GM19455 (cell line): ENCODE measurements around the gene RCOR1.
A peak's percentile ranks its signal among the peaks of the same experiment; 100 is the strongest.
"Not testable (repeated sequence)": the region's sequence is repeated elsewhere in the genome, so short reads cannot be mapped to it uniquely, and the experiment has no call there.

Source experiments
- ATAC-seq: cut with Tn5 transposase; IDR thresholded peaks from one replicate; pipeline ENCODE4 v1.9.1; 2021; ENCODE audit not compliant: unreplicated experiment

RCOR1 gene

DNA sequence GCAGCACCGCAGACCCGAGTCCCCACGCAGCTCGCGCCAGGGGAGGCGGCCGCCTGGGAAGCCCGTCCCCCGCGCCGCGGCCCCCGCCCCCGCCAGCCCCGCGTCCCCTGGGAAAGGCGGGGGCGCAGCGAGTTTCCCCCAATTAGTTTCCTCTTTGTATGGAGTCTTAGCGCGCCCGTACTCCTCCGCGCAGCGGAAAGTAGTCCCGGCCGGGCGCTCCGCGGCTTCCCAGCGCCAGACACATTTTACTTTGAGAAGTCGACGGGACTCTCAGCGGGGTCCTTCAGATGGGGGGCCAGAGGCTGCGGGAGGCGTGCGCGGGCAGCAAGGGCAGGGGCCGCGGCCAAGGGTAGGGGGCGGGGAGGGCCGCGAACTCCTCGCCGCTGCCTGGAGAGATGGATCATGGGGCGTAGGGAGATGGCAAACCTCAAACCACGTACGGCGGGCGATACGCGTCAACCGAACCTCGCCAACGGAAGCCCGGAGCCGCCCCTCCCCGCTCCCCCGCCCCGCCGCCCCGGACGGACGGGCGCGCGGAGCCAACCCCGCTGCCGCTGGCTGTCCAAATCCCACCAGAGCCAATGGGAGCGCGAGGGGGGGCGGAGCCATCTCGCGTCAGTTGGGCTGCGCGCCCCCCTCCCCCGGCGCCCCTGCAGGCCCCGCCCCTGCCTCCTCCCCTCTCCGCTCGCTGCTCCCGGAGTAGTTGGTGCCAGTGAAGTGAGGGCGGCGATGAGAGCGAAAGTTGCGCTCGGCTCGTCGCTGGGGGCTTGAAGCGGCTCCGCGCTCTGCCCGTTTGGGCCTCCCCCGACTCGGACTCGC is at the start of gene RCOR1:
Gene RCOR1 (plus strand): TSS at position 706 of the 819 bp plus-strand sequence. CDS start 238 bp downstream, outside the sequence.
- peak; percentile 74 for ATAC-seq

DNA sequence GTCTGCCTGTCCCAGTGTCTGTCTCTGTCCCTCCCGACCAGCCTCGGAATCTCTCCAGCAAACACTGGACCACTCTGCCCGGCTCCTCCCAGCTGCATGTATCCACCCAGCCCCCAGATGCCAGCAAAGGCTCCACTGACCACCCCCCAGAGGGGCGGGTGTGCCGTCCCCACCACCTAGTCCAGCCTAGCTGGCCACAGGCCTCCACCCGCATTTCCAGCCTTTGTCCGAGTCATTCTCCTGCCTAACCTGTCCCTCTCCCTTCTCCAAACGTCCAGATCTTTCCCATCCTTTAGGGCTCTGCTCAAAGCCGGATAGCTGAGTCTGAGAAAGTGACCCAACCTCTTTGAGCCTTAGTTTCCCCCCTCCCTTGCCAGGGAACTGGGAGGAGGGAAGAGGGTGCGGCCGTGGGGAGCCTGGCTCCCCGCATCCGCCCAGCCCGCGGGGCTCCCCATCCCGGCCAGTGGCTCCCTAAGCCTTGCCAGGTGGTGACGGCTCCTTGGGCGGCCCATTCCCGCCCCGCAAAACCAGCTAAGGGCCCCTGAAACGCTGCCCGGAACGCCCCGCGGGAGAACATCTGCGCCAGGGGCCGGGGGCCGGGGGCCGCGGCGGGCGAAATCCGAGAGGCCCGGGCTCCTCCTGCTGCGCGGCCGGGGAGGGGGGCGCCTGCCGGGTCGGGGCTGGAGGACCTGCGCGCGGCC is 48.3 kb upstream of the RCOR1 start:
- ATAC-seq, result no peak

DNA sequence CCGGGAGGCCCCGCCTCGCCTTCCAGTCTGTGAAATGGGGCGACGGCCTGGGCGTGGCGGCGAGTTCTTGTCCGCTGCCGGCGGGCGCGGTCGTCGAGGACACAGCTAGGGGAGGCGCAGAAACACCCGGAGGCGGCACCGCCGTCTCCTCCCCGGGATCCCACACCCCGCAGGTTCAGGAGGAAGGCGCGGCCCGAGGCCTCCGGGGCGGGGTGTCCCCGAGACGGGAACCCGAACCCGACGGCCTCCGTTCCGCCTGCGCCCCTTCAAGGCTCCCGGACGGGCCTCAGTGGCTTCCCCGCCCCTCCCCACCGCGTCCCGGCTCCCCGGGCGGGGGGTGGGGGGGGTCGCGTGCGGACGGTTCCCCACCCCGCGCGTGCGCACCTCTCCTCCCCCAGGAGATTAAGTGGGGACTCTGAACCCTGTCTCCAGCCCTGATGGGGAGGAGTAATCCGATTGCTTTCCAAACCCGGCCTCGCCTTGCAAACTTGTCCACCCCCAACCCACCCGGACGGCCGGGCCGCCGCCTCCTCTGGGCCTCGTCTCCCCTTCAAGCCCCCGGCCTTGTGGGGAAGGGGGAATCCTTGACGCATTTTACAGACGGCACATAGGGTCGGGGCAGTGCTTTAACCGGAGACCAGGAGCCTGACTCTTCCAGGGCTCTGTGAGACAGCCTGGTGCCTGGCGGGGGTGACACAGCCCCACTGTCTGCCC is 47.5 kb upstream of the RCOR1 start:
- ATAC-seq, result no peak

DNA sequence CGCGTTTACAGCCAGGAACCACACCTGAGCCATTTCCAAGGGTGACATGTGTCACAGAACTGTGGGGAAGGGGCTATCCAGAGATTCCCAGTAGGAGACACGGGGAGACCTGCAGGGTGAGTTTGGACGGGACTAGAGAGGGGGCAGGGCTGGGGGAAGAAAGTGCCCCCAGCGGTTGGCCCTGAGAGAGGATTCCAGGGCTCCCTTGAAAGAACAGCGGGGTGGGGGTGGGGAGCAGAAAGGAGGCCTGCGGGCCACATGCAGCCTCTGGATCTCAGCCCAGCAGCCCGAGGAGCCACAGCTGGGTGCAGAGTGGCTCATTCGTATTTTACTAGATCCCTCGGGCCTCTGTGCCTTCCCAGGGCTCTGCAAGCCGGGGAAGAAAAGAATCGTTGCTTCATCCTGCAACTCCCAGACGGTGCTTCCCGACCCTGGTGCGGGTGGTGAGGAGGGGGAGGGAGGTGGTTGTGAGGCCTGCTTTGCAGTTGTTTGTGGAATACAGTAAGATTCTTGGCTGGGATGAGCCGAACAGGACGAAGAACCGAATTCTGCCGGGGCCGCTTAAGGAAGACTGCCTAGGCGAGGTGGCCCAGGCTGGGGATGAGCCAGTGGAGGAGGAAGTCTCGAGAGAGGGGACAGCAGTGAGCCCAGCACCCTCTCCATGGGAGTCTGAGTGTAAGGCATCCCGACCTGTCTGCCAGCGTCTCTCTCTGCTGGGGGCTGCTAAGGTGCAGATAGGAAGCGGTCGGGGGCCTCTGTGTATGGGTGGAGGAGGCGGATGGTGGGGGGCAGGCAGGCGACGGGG is 46.8 kb upstream of the RCOR1 start:
- ATAC-seq, result no peak

DNA sequence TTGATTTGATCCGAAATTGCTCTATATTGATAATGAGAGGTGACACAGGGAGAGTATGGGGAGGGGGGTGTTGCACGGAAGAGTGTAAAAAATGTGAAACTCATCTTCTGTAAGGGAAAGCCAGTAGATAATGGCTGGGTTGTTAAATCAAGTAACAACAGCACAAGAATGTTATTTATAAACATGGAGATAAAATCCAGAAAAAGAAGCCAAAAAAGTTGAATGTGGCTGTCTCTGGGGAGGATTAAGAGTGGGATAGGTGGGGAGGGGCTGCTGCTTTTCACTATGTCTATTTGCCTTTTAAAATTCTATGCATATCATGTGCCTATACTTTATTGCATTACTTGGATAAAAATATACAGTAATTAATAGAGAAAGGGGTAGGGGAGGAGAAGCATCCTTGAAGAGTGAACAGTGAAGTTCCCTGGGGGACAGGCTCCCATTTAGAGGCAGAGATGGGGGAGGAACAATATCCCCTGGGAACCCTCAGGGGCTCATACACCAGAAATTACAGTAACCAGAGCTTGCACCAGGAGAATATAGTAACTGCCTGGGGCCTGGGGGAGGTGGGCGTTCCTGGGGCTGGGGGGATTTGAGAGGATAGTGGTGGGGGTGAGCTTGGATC is 43.7 kb upstream of the RCOR1 start:
- ATAC-seq, result no peak

DNA sequence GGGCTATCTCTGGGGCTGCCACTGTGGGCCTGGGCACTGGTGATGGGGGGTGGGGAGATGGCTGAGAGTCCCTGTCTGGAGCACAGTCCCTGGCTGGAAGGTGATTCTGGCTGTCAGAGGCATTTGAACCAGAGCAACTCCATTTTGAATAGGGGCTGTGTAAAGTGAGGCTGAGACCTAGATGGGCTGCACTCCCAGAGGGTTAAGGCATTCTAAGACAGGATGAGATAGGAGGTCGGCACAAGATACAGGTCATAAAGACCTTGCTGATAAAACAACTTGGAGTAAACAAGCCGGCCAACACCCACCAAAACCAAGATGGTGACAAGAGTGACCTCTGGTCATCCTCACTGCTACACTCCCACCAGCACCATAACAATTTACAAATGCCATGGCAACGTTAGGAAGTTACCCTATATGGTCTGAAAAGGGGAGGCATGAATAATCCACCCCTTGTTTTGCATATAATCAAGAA is 41.5 kb upstream of the RCOR1 start:
- not testable (repeated sequence) for ATAC-seq

DNA sequence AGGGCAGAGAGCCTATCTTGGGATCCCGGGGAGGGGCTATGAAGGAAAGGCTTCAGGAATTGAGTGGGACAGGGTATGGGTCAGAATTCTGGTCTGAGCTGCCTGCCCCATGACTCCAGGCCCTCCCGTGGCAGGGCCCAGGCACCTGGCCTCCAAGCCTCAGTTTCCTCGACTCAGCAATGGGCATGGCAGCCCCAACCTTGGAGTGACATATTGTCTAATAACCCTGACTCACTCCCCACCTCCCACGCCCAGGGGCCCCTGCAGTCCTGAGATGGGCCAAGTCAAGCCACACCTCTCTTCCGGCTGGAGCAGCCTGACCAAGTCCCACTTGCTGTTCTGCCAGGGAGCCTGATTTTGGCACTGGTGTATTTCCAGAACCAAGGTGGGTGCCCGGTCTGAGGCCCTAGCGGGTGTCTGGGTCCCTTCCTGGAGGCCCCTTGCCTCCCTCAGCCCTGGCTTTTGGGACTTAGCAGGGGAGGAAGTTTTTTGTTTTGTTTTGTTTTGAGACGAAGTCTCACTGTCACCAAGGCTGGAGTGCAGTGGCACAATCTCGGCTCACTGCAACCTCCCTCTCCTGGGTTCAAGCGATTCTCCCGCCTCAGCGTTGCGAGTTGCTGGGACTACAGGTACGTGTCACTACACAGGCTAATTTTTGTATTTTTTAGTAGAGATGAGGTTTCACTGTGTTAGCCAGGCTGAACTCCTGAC is 40.3 kb upstream of the RCOR1 start:
- no peak for ATAC-seq

DNA sequence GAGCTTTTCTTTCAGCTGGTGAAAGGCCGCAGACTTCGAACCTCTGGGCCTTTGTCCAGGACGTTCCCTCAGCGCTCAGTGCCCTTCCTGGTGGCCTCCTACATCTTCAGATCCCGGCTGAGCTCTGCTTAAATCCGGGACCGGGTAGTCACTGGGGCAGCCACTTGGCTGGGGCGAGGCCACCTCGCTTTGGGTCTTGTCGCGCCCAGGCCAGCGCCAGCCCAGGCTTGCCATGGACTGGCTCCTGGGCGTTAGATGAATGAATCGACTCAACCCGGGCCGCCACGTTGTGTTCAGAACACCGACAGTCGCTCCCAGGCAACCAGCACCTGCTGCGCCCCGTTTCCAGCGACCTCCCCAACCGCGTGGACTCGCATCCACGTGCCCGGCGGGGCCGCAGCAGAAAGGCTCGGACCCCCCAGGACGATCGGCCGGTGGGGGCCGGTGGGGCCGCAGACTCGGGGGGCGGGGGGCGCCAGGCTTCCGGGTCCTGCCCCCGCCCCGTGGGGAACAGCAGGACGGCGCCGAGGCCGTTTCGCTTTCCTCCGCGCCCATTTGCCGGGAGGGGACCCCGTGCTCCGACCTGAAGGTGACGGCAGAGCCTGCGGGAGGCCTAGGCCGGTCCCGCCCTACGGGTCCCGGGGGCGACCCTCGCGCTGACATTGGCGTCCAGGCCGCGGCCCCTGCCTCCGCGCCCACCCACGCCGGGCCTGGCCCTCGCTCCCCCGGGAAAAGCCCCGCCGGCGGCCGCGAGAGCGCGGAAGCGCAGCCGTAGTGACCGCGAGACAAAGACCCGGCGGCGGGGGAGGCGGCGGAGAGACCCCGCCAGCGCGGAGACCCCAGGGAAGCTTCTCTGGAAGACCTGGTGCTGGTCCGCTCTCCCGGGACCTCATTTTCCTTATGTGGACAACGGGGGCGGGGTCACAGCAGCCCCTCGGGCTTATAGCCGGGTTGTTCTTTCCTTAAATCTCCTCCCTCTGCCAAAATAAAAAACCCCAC is 37.3 kb upstream of the RCOR1 start:
- no peak for ATAC-seq

DNA sequence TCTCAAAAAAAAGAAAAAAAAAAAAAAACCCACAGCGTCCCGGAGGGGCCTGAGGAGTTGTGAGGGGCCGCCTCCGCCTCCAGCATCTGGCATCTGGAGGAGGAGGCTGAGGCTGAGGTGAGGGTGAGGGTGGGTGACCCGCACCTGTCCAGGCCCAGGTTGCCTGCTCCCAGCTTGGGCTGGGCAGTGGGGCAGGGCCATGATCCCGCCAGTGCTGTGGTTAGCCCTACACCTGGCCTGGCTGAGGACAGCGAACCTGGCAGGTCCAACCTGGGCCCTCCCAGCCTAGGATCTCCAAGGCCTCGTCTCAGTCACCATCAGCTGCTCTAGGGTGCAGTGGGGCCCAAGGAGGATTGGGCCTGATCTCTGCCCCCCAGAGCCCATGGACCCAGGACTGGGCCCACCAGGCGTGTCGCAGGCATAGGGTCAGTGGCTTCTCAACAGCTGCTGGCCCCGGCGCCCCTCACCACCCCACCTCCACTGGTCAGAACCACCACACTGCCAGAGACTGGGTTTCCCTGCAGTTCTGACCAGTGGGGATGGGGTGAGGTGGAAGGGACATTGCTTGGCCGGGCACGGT is 36.3 kb upstream of the RCOR1 start:
- no peak for ATAC-seq

DNA sequence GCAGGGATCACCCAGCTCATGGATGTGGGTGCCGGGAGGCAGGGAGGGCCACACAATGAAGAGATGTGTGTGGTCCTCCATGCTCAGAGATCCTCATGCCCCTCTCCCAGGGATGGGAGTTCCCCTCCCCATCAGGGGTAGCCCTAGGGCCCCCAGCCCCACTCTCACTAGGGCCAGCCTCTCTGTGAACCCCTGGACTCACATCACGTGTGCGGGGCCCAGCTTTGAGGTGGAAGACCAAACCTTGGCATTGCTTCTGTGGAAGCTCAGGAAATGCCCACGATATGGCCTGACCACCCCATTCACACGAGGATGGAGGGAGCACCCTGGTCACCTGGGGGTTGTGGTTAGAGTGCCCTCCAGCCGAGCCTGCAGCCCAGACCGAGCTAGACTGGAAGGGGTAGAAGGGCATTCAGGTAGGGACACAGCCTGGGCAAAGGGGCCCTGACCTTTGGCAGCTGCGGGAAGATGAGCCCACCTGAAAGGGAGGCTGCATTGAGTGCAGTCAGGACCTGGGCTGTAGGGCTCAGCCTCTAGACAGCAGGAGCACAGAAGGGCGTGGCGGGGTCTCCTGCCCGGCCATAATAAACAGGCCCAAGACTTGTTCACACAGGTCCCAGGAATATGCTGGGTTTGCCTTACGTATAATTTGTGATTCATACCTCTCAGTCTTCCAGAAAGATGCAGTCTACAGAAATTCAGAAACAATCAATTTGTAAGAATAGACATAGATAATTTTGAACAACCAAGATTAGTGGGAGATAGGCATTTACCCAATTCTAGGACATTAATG is 34.8 kb upstream of the RCOR1 start:
- no peak for ATAC-seq

DNA sequence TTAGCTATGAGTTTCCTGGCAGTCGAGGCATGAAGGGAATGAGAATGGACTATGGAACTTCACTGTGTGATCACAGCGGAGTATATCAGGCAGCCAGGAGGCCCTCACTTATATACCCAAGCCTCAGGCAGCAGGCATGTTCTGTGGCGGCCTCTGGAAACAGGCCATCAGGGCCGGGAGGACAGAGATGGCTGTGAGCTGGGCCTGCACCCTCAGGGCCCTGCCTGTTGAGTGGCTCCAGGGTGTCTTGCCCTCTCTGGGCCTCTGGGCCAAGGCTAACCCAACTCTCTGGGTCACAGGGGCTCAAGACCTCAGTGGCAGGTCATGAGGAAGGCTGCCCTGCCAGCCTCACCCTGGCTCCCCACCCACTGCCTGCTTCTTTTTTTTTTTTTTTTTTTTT is 33.9 kb upstream of the RCOR1 start:
- no peak for ATAC-seq

DNA sequence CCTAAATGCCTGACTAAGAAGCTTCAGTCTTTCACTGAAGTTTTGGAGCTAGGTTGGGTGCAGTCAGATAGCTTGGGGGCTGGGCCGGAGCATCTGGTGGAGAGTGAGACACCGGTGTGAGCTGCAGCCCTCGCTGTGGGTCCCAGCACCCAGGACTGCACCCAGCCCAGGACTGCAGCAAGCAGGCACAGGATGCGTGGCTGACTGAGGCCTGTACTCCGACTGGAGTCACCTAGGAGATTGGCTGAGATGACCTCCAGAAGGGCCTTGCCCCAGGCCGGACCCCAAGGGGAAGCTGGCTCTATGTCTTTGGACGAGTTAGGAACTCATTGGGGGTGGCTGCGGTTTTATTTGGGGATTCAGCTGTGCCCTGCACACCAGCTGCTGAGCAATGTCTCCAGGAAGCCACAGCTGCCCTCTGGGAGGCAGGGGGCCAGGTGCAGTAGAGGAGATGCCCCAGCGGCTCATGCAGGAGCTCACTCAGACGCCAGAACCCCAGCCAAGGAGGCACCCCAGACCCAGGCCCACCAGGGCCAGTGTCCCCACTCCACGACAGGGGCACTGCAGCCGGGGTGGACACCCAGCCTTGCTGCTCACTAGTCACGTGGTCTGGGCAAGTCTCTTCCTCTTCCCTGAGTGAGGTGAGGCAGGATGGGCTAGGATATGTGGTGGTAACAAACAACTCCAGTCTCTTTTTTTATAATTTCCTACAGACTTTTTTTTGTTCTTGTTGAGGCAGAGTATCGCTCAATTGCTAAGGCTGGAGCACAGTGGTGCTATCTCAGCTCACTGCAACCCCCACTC is 31.8 kb upstream of the RCOR1 start:
- no peak for ATAC-seq

DNA sequence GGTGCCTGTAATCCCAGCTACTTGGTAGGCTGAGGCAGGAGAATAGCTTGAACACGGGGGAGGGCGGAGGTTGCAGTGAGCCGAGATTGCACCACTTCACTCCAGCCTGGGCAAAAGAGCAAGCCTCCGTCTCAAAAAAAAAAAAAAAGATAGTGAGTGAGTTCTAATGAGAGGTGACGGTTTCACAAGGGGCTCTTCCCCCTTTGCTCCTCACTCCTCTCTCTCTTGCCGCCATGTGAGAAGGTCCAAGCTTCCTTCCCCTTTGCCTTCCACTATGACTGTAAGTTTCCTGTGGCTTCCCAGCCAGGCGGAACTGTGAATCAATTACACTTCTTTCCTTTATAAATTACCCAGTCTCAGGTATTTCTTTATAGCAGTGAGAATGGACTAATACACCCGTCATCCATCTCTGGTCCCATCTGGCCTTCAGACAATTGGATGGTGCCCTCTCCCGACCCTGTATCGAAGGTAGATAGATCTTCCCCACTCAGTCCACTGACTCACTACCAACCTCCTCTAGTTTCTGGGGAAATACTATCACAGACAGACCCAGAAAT is 27.0 kb upstream of the RCOR1 start:
- no peak for ATAC-seq

DNA sequence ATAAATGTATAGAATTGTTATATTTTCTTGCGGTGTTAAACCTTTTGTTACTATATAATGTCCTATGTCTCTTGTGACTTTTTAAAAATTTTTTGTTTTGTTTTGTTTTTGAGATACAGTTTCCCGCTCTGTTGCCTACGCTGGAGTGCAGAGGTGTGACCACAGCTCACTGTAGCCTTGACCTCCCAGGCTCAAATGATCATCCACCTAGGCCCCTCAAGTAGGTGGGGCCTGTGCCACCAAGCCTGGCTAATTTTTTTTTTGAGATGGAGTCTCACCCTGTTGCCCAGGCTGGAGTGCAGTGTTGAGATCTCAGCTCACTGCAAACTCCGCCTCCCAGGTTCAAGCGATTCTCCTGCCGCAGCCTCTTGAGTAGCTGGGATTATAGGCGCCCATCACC is 26.5 kb upstream of the RCOR1 start:
- no peak for ATAC-seq

DNA sequence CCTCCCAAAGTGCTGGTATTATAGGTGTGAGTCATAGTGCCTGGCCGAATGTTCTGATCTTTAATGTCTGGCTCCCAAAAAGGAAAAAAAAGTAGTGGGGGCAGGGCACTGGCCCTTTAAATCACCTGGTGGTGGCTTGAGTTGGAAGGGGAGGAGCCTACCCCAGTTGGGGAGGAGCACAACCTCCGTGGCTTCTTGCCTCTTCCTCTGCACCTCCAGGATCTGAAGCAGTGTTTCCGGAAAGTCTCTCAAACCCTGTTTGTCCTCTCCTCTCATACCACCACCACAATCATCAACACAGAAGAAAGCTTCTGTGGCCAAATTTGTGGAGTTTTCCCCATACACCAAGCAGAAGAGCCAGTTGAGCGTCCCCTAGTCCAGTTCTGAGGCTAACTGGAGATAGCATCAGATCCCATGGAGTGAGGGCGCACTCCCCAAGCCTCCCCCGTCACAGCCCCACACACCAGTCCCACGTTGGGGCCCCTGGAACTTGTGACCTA is 24.3 kb upstream of the RCOR1 start:
- no peak for ATAC-seq

DNA sequence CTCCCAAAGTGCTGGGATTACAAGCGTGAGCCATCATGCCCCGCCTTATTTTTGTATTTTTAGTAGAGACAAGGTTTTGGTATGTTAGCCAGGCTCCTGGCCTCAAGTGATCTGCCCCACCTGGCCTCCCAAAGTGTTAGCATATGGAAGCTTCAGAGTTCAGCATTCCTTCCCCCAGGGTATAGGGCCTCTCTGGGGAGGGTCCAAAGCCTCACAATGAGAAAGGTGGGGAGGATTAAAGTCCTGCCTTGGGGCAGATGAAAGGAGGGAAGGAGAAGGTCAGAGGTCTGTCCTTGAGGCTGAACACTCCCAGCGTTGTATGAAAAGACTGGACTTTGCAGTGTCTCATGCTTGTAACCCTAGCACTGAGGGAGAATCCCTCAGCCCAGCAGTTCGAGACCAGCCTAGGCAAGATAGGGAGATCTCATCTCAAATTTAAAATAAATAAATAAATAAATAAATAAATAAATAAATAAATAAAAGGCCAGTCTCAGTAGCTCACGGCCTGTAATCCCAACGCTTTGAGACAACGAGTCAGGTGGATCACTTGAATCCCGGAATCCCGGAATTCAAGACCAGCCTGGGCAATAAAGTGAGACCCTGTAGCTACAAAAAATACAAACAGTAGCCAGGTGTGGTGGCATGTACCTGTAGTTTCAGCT is 22.0 kb upstream of the RCOR1 start:
- ATAC-seq, result no peak
